CD4-positive, alpha-beta T cell (primary cell): ENCODE results near the gene PITPNB. TPM values are rescaled to one million over a fixed set of nuclear protein-coding genes. Genes with fewer than 3 reads are reported as not detected.

Source experiments
- ATAC-seq: fragments of 200-7000 bp; cut with Tn5 transposase; one replicate; pipeline ENCODE4 v1.10.0; 2022; ENCODE audit warnings: mild to moderate bottlenecking; ENCODE audit not compliant: poor library complexity
- CTCF ChIA-PET: fragments of 350-600 bp; sonication (Branson Sonifier 250); formaldehyde crosslinking; loops from one replicate; lab custom pipeline; 2021; ENCODE audit warnings: antibody characterized with exemption, inconsistent platforms; lab: Charles Lee
- POLR2A ChIA-PET: fragments of 350-600 bp; sonication (Branson Sonifier 250); formaldehyde crosslinking; loops from one replicate; lab custom pipeline; 2021; ENCODE audit warnings: antibody characterized with exemption, inconsistent platforms; lab: Charles Lee
- DNase-seq, 14 experiments: peaks; one replicate each; pipeline ENCODE4 v3.0.0-alpha.2; 2013 to 2020; ENCODE audit warnings: mixed read lengths in 2 of 14
- H3K27ac ChIP-seq, 2 donors: one replicate each; pipeline versions ENCODE4 v1.5.1 to v1.7.0; 2013; ENCODE audit warnings: low read length in 2 of 2, low read depth in 1 of 2, mild to moderate bottlenecking in 1 of 2
- H3K27me3 ChIP-seq, 2 experiments: 1 replicate in 1 of 2; 2 replicates in 1 of 2; pipeline versions ENCODE4 v1.6.1 to v1.7.0; 2013; ENCODE audit warnings: low read length in 2 of 2, control low read depth in 1 of 2, mild to moderate bottlenecking in 1 of 2, moderate library complexity in 1 of 2; ENCODE audit not compliant: insufficient read depth in 2 of 2, control insufficient read depth in 1 of 2
- H3K36me3 ChIP-seq: one replicate; pipeline ENCODE4 v1.6.1; 2013; ENCODE audit warnings: low read length, control low read depth; ENCODE audit not compliant: insufficient read depth
- H3K4me1 ChIP-seq: one replicate; pipeline ENCODE4 v1.6.1; 2013; ENCODE audit warnings: low read length, control low read depth; ENCODE audit not compliant: insufficient read depth
- H3K4me3 ChIP-seq: one replicate; pipeline ENCODE4 v1.5.1; 2013; ENCODE audit warnings: mild to moderate bottlenecking, low read length, moderate library complexity
- H3K9me3 ChIP-seq, 2 experiments: 1 replicate in 1 of 2; 2 replicates in 1 of 2; pipeline versions ENCODE4 v1.6.1 to v1.7.0; 2013; ENCODE audit warnings: low read length in 2 of 2, mild to moderate bottlenecking in 2 of 2, control low read depth in 1 of 2, moderate library complexity in 1 of 2; ENCODE audit not compliant: control insufficient read depth in 1 of 2, insufficient read depth in 1 of 2
- H3K27ac Mint-ChIP-seq: one replicate; pipeline ENCODE4 v1.8.0; 2020; ENCODE audit warnings: mixed read lengths
- H3K27me3 Mint-ChIP-seq: one replicate; pipeline ENCODE4 v1.8.0; 2021; ENCODE audit warnings: mixed read lengths
- H3K36me3 Mint-ChIP-seq: one replicate; pipeline ENCODE4 v1.8.0; 2021; ENCODE audit warnings: low read depth, mixed read lengths
- H3K4me1 Mint-ChIP-seq: one replicate; pipeline ENCODE4 v1.8.0; 2021; ENCODE audit warnings: low read depth, mixed read lengths
- H3K4me3 Mint-ChIP-seq: one replicate; pipeline ENCODE4 v1.8.0; 2020; ENCODE audit warnings: mild to moderate bottlenecking, mixed read lengths
- H3K9me3 Mint-ChIP-seq: one replicate; pipeline ENCODE4 v1.8.0; 2020; ENCODE audit warnings: mixed read lengths
- CTCF ChIP-seq: fragments of 200-600 bp; IDR thresholded peaks from one replicate; pipeline ENCODE4 v1.8.0; 2022; ENCODE audit warnings: antibody characterized with exemption, mild to moderate bottlenecking
- intact Hi-C, 2 experiments: fragments of 100-400 bp; cut with DNase I in 1 of 2; cut with micrococcal nuclease in 1 of 2; formaldehyde crosslinking; loops; one replicate each; pipeline versions ENCODE4 v1.15.1 to v1.9.0; 2023 to 2025; cut with DNase I, micrococcal nuclease
- total RNA-seq, 174 experiments: library from RNA in 2 of 174; stranded (reverse) in 2 of 174; gene quantifications; one replicate each; pipeline ENCODE4 v1.2.3 and lab custom pipeline; 2021 to 2026

The PITPNB gene
- total RNA-seq, 2 experiments from 2014 or later, result 37.6 to 38.7 TPM

DNA sequence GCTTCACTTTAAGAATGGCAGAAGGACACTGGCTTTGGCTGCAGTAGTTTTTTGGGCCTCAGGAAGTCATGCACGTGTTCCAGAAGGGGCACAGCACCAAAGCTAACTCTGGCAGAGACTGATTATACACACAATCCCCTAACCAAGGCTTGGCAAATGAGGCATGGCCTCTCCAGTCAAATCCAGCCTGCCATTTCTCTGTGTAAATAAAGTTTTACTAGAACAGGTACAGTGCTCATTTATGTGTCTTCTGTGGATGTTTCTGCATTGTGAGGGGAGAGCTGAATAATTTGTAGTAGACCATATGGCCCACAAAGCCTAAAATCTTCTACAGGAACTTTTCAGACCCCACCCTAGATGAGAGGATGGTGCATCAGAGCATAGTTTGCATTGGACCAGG is 71.1 kb downstream of the PITPNB start:
- intact Hi-C loops, result no loop called here
- Histone ChIP-seq H3K9me3 (no peaks in the 10 kb centered on the region), H3K36me3 (peaks cover 48% of the 10 kb centered on the region), H3K27ac (no peak overlapping the region), H3K4me1 (no peaks in the 10 kb centered on the region), H3K27me3 (no peaks in the 10 kb centered on the region), H3K4me3 (no peak overlapping the region)
- no peak for TF ChIP-seq CTCF
- Mint-ChIP-seq H3K36me3 (peaks cover 72% of the 10 kb centered on the region), H3K27me3 (no peaks in the 10 kb centered on the region), H3K4me1 (no peaks in the 10 kb centered on the region), H3K27ac (no peak overlapping the region), H3K4me3 (no peak overlapping the region), H3K9me3 (no peaks in the 10 kb centered on the region)
- no peak for DNase-seq
- ChIA-PET POLR2A (no interaction called here), CTCF (no interaction called here)
- no peak for ATAC-seq

GRCh38 chr22:27846910-27847309 is 72.1 kb downstream of the PITPNB start:
- H3K9me3 ChIP-seq, result no peaks in the 10 kb centered on the region
- Mint-ChIP-seq H3K9me3 (no peaks in the 10 kb centered on the region), H3K4me1 (no peaks in the 10 kb centered on the region), H3K4me3 (no peak overlapping the region), H3K27ac (no peak overlapping the region), H3K36me3 (peaks cover 66% of the 10 kb centered on the region), H3K27me3 (no peaks in the 10 kb centered on the region)
- H3K4me1 ChIP-seq, result no peaks in the 10 kb centered on the region
- POLR2A ChIA-PET, result no interaction called here
- no peak overlapping the region for H3K27ac ChIP-seq
- intact Hi-C loops, result no loop called here
- no peaks in the 10 kb centered on the region for H3K27me3 ChIP-seq
- no peak for ATAC-seq
- peaks cover 38% of the 10 kb centered on the region for H3K36me3 ChIP-seq
- CTCF ChIA-PET, result no interaction called here
- DNase-seq, result no peak
- no peak overlapping the region for H3K4me3 ChIP-seq
- no peak for TF ChIP-seq CTCF

DNA sequence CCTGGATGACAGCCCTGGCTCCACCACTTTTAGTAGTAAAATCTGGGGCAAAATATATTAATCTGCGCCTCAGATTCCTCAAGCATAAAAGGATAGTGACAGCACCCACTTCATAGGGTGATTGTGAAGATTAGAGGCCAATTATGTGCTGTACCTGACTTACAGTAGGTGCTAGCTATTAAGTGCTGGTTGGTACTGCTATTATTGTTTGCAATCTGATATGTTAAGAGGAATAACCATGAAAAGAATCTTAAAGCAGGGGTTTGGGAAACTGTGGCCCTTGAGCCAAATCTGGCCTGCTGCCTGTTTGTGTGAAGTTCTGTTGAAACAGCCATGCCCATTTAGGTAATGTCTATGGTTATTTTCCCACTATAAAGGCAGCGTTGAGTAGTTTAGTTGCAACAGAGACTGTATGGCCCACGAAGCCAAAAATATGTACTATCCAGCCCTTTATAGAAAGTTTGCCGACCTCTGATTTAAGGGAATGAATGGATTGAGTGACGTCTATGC is 72.8 kb downstream of the PITPNB start:
- no peak for TF ChIP-seq CTCF
- no peak for ATAC-seq

More for the DNA sequence above, 72.8 kb downstream of the PITPNB start:
- Histone ChIP-seq H3K4me3 (no peak overlapping the region), H3K27ac (no peak overlapping the region), H3K4me1 (no peaks in the 10 kb centered on the region), H3K36me3 (peaks cover 33% of the 10 kb centered on the region), H3K27me3 (no peaks in the 10 kb centered on the region), H3K9me3 (no peaks in the 10 kb centered on the region)
- H3K9me3 Mint-ChIP-seq, result no peaks in the 10 kb centered on the region
- no peak overlapping the region for H3K27ac Mint-ChIP-seq
- intact Hi-C loops, result no loop called here
- ChIA-PET POLR2A (no interaction called here), CTCF (no interaction called here)
- DNase-seq, result no peak
- no peaks in the 10 kb centered on the region for H3K27me3 Mint-ChIP-seq
- H3K4me3 Mint-ChIP-seq, result no peak overlapping the region
- peaks cover 65% of the 10 kb centered on the region for H3K36me3 Mint-ChIP-seq
- H3K4me1 Mint-ChIP-seq, result no peaks in the 10 kb centered on the region
